DND-41 (cell line): ENCODE data around the gene PIGH.

Experiments used
- ATAC-seq: fragments of 200-7000 bp; cut with Tn5 transposase; 3 replicates; pipeline ENCODE4 v1.9.1; 2021; ENCODE audit warnings: low read depth; ENCODE audit not compliant: insufficient read depth
- DNase-seq: peaks from one replicate; pipeline ENCODE4 v3.0.0-alpha.2; 2020
- H2AFZ ChIP-seq: 2 replicates; pipeline ENCODE4 v1.6.0; 2012; ENCODE audit warnings: low read depth, low read length
- H3K27ac ChIP-seq: 2 replicates; pipeline ENCODE4 v1.5.1; 2012; ENCODE audit warnings: low read length, inconsistent platforms
- H3K27me3 ChIP-seq: fragments of 200-600 bp; sonication (generic); 2 replicates; pipeline ENCODE4 v1.6.0; 2012; ENCODE audit warnings: low read length, mild to moderate bottlenecking, inconsistent platforms; ENCODE audit not compliant: insufficient read depth, poor library complexity
- H3K36me3 ChIP-seq: 2 replicates; pipeline ENCODE4 v1.5.1; 2012; ENCODE audit warnings: low read length, inconsistent platforms; ENCODE audit not compliant: insufficient read depth
- H3K4me1 ChIP-seq: 2 replicates; pipeline ENCODE4 v1.5.1; 2012; ENCODE audit warnings: mild to moderate bottlenecking, low read length; ENCODE audit not compliant: insufficient read depth
- H3K4me2 ChIP-seq: 2 replicates; pipeline ENCODE4 v1.6.0; 2012; ENCODE audit warnings: mild to moderate bottlenecking, moderate library complexity, low read length, inconsistent platforms; ENCODE audit not compliant: insufficient read depth
- H3K4me3 ChIP-seq, 2 experiments: fragments of 200-600 bp in 1 of 2; shearing (Covaris generic) in 1 of 2; 2 replicates each; pipeline ENCODE4 v1.5.1; 2012 to 2016; ENCODE audit warnings: inconsistent platforms in 2 of 2, low read length in 2 of 2, mild to moderate bottlenecking in 2 of 2, low read depth in 1 of 2, moderate library complexity in 1 of 2
- H3K79me2 ChIP-seq: 2 replicates; pipeline ENCODE4 v1.6.0; 2012; ENCODE audit warnings: low read length, inconsistent platforms; ENCODE audit not compliant: insufficient read depth
- H3K9ac ChIP-seq: 2 replicates; pipeline ENCODE4 v1.6.0; 2012; ENCODE audit warnings: low read depth, mild to moderate bottlenecking, inconsistent platforms, low read length, moderate library complexity
- H3K9me3 ChIP-seq: 2 replicates; pipeline ENCODE4 v1.5.1; 2012; ENCODE audit warnings: low read length, moderate library complexity, mild to moderate bottlenecking, inconsistent platforms; ENCODE audit not compliant: insufficient read depth, severe bottlenecking
- H4K20me1 ChIP-seq: 2 replicates; pipeline ENCODE4 v1.6.0; 2012; ENCODE audit warnings: low read length; ENCODE audit not compliant: insufficient read depth
- CTCF ChIP-seq: IDR thresholded peaks from 2 replicates; pipeline ENCODE4 v1.5.1; 2012; ENCODE audit warnings: borderline replicate concordance, low read length, moderate library complexity, mild to moderate bottlenecking; ENCODE audit not compliant: poor library complexity, severe bottlenecking; ENCODE audit errors: extremely low read depth
- EZH2 ChIP-seq: IDR thresholded peaks from 3 replicates; pipeline ENCODE4 v1.6.1; 2012; ENCODE audit warnings: borderline replicate concordance, low read depth, mild to moderate bottlenecking, moderate library complexity, low read length, inconsistent platforms; ENCODE audit not compliant: severe bottlenecking

The PIGH gene

GRCh38 chr14:67570453-67570852, 29.6 kb downstream of the PIGH start:
- DNase-seq (no peak), ATAC-seq (no peak)
- peaks cover 7% of the 10 kb centered on the region for H3K27me3 ChIP-seq
- TF ChIP-seq EZH2 (no peak), CTCF (no peak)
- no peaks in the 10 kb centered on the region; the same call in 1 of the 2 replicates for H4K20me1 ChIP-seq
- no peak overlapping the region for H3K9ac ChIP-seq
- H3K36me3 ChIP-seq = no peaks in the 10 kb centered on the region
- no peak overlapping the region for H3K27ac ChIP-seq
- no peak overlapping the region for H3K4me2 ChIP-seq
- H3K4me3 ChIP-seq = no peak overlapping the region
- H3K9me3 ChIP-seq = no peaks in the 10 kb centered on the region
- no peaks in the 10 kb centered on the region for H3K4me1 ChIP-seq
- no peaks in the 10 kb centered on the region for H3K79me2 ChIP-seq
- H2AFZ ChIP-seq = no peak overlapping the region

- no peaks in the 10 kb centered on the region for H3K4me1 ChIP-seq
- no peaks in the 10 kb centered on the region for H3K36me3 ChIP-seq
- no peak overlapping the region for H3K4me3 ChIP-seq
- no peaks in the 10 kb centered on the region for H3K9me3 ChIP-seq
- H3K9ac ChIP-seq = no peak overlapping the region
- no peak overlapping the region for H3K4me2 ChIP-seq
- no peaks in the 10 kb centered on the region; the same call in 1 of the 2 replicates for H4K20me1 ChIP-seq
- DNase-seq (no peak), ATAC-seq (no peak)
- H3K79me2 ChIP-seq = no peaks in the 10 kb centered on the region
- peaks cover 7% of the 10 kb centered on the region for H3K27me3 ChIP-seq
- no peak overlapping the region for H2AFZ ChIP-seq
- TF ChIP-seq CTCF (no peak), EZH2 (no peak)
- no peak overlapping the region for H3K27ac ChIP-seq
These were observed 30.3 kb downstream of the PIGH start for GRCh38 chr14:67569651-67570290.

- Histone ChIP-seq H2AFZ (no peak overlapping the region), H3K4me1 (no peaks in the 10 kb centered on the region), H3K36me3 (no peaks in the 10 kb centered on the region), H3K9me3 (no peaks in the 10 kb centered on the region), H3K27ac (no peak overlapping the region), H3K79me2 (no peaks in the 10 kb centered on the region), H3K4me3 (no peak overlapping the region), H3K9ac (no peak overlapping the region), H3K27me3 (peaks cover 7% of the 10 kb centered on the region), H4K20me1 (no peaks in the 10 kb centered on the region; the same call in 1 of the 2 replicates), H3K4me2 (no peak overlapping the region)
- DNase-seq (peak; percentile 44), ATAC-seq (peak; percentile 71)
- TF ChIP-seq CTCF (no peak), EZH2 (no peak)
These were observed 30.9 kb downstream of the PIGH start for GRCh38 chr14:67569011-67569650.
